ENCODE data around the gene CMKLR1. TPM values are rescaled to one million over a fixed set of nuclear protein-coding genes. Genes with fewer than 3 reads are reported as not detected.
A peak's percentile ranks its signal among the peaks of the same experiment; 100 is the strongest.

Gene CMKLR1
- polyA plus RNA-seq, result 0.64 TPM

- Mint-ChIP-seq H3K27ac (no peak within 1 kb of the TSS), H3K4me3 (no peak within 1 kb of the TSS), H3K27me3 (peaks cover 22% of the 10 kb centered on the region), H3K36me3 (no peaks in the 10 kb centered on the region), H3K4me1 (no peaks in the 10 kb centered on the region), H3K9me3 (no peaks in the 10 kb centered on the region)
Measured at GRCh38 chr12:108338915-108339657, at the start of gene CMKLR1. TSS of gene CMKLR1 (minus strand) at chr12:108339311. CDS start at chr12:108293591, 45,720 bp downstream.

- H3K9me3 Mint-ChIP-seq, result peaks cover 0 to 5% (median 3%) of the 10 kb centered on the region in 3 donors
- no peak overlapping the region for H3K4me3 Mint-ChIP-seq
- H3K36me3 Mint-ChIP-seq, result peaks cover 3% of the 10 kb centered on the region
- peaks cover 10% of the 10 kb centered on the region for H3K27me3 Mint-ChIP-seq
- no peaks in the 10 kb centered on the region for H3K4me1 Mint-ChIP-seq
- no peak overlapping the region for H3K27ac Mint-ChIP-seq
Measured at GRCh38 chr12:108387771-108388170, 48.7 kb upstream of the CMKLR1 start.

GRCh38 chr12:108386709-108387360 lies 47.7 kb upstream of the CMKLR1 start:
- no peak overlapping the region for H3K4me3 Mint-ChIP-seq
- no peak overlapping the region for H3K27ac Mint-ChIP-seq
- peaks cover 10% of the 10 kb centered on the region for H3K27me3 Mint-ChIP-seq
- no peaks in the 10 kb centered on the region for H3K4me1 Mint-ChIP-seq
- H3K9me3 Mint-ChIP-seq, result peaks cover 0 to 5% (median 3%) of the 10 kb centered on the region in 3 donors
- H3K36me3 Mint-ChIP-seq, result peaks cover 3% of the 10 kb centered on the region

GRCh38 chr12:108382437-108382801 lies 43.3 kb upstream of the CMKLR1 start:
- no peak overlapping the region for H3K27ac Mint-ChIP-seq
- no peaks in the 10 kb centered on the region for H3K4me1 Mint-ChIP-seq
- no peak overlapping the region for H3K4me3 Mint-ChIP-seq
- H3K27me3 Mint-ChIP-seq, result peaks cover 7% of the 10 kb centered on the region
- H3K9me3 Mint-ChIP-seq, result peaks cover 3 to 8% (median 8%) of the 10 kb centered on the region in 3 donors
- peaks cover 3% of the 10 kb centered on the region for H3K36me3 Mint-ChIP-seq

GRCh38 chr12:108381787-108382436 lies 42.8 kb upstream of the CMKLR1 start:
- Mint-ChIP-seq H3K4me3 (no peak overlapping the region), H3K27ac (no peak overlapping the region), H3K36me3 (peaks cover 3% of the 10 kb centered on the region), H3K4me1 (no peaks in the 10 kb centered on the region), H3K9me3 (peaks cover 8 to 11% (median 9%) of the 10 kb centered on the region in 3 donors), H3K27me3 (peaks cover 8% of the 10 kb centered on the region)

GRCh38 chr12:108380382-108380781 lies 41.3 kb upstream of the CMKLR1 start:
- H3K36me3 Mint-ChIP-seq, result peaks cover 1% of the 10 kb centered on the region
- H3K27ac Mint-ChIP-seq, result no peak overlapping the region
- peaks cover 10 to 20% (median 12%) of the 10 kb centered on the region in 3 donors for H3K9me3 Mint-ChIP-seq
- H3K4me3 Mint-ChIP-seq, result no peak overlapping the region
- peaks cover 7% of the 10 kb centered on the region for H3K27me3 Mint-ChIP-seq
- no peaks in the 10 kb centered on the region for H3K4me1 Mint-ChIP-seq

- peaks cover 10 to 17% (median 10%) of the 10 kb centered on the region in 3 donors for H3K9me3 Mint-ChIP-seq
- no peak overlapping the region for H3K4me3 Mint-ChIP-seq
- no peaks in the 10 kb centered on the region for H3K4me1 Mint-ChIP-seq
- no peak overlapping the region for H3K27ac Mint-ChIP-seq
- H3K36me3 Mint-ChIP-seq, result no peaks in the 10 kb centered on the region
- peaks cover 5% of the 10 kb centered on the region for H3K27me3 Mint-ChIP-seq
Measured at GRCh38 chr12:108379823-108380222, 40.7 kb upstream of the CMKLR1 start.

GRCh38 chr12:108378926-108379325 lies 39.8 kb upstream of the CMKLR1 start:
- Mint-ChIP-seq H3K4me1 (no peaks in the 10 kb centered on the region), H3K27ac (no peak overlapping the region), H3K36me3 (no peaks in the 10 kb centered on the region), H3K4me3 (no peak overlapping the region), H3K9me3 (peaks cover 13 to 17% (median 15%) of the 10 kb centered on the region in 3 donors), H3K27me3 (peaks cover 5% of the 10 kb centered on the region)

GRCh38 chr12:108377260-108377659 lies 38.1 kb upstream of the CMKLR1 start:
- Mint-ChIP-seq H3K4me1 (no peaks in the 10 kb centered on the region), H3K27ac (no peak overlapping the region), H3K9me3 (peaks cover 20 to 30% (median 22%) of the 10 kb centered on the region in 3 donors), H3K4me3 (no peak overlapping the region), H3K27me3 (peaks cover 8% of the 10 kb centered on the region), H3K36me3 (no peaks in the 10 kb centered on the region)

GRCh38 chr12:108375986-108376663 lies 37.0 kb upstream of the CMKLR1 start:
- no peak overlapping the region for H3K27ac Mint-ChIP-seq
- peaks cover 8% of the 10 kb centered on the region for H3K27me3 Mint-ChIP-seq
- no peaks in the 10 kb centered on the region for H3K36me3 Mint-ChIP-seq
- no peak overlapping the region for H3K4me3 Mint-ChIP-seq
- peaks cover 20 to 33% (median 22%) of the 10 kb centered on the region in 3 donors for H3K9me3 Mint-ChIP-seq
- H3K4me1 Mint-ChIP-seq, result no peaks in the 10 kb centered on the region

GRCh38 chr12:108374596-108375320 lies 35.6 kb upstream of the CMKLR1 start:
- Mint-ChIP-seq H3K27me3 (peaks cover 12% of the 10 kb centered on the region), H3K36me3 (no peaks in the 10 kb centered on the region), H3K9me3 (peaks cover 20 to 33% (median 22%) of the 10 kb centered on the region in 3 donors), H3K4me3 (no peak overlapping the region), H3K27ac (no peak overlapping the region), H3K4me1 (no peaks in the 10 kb centered on the region)

- no peaks in the 10 kb centered on the region for H3K36me3 Mint-ChIP-seq
- H3K27ac Mint-ChIP-seq, result peak overlapping the region in 1 of 3 donors; percentile 2
- H3K9me3 Mint-ChIP-seq, result peaks cover 20 to 33% (median 22%) of the 10 kb centered on the region in 3 donors
- peaks cover 0 to 1% (median 0%) of the 10 kb centered on the region in 3 donors for H3K4me1 Mint-ChIP-seq
- H3K4me3 Mint-ChIP-seq, result no peak overlapping the region
- peaks cover 12% of the 10 kb centered on the region for H3K27me3 Mint-ChIP-seq
Measured at GRCh38 chr12:108373111-108373510, 34.0 kb upstream of the CMKLR1 start.

GRCh38 chr12:108371801-108372344 lies 32.8 kb upstream of the CMKLR1 start:
- H3K36me3 Mint-ChIP-seq, result no peaks in the 10 kb centered on the region
- peaks cover 10% of the 10 kb centered on the region for H3K27me3 Mint-ChIP-seq
- peaks cover 12 to 26% (median 16%) of the 10 kb centered on the region in 3 donors for H3K9me3 Mint-ChIP-seq
- H3K4me1 Mint-ChIP-seq, result peaks cover 0 to 1% (median 0%) of the 10 kb centered on the region in 3 donors
- H3K4me3 Mint-ChIP-seq, result no peak overlapping the region
- H3K27ac Mint-ChIP-seq, result no peak overlapping the region

- no peak overlapping the region for H3K4me3 Mint-ChIP-seq
- peaks cover 0 to 1% (median 0%) of the 10 kb centered on the region in 3 donors for H3K4me1 Mint-ChIP-seq
- no peaks in the 10 kb centered on the region for H3K36me3 Mint-ChIP-seq
- H3K27ac Mint-ChIP-seq, result no peak overlapping the region
- peaks cover 10 to 16% (median 12%) of the 10 kb centered on the region in 3 donors for H3K9me3 Mint-ChIP-seq
- peaks cover 7% of the 10 kb centered on the region for H3K27me3 Mint-ChIP-seq
Measured at GRCh38 chr12:108370415-108370814, 31.3 kb upstream of the CMKLR1 start.
